HG02642 (cell line): Measurements from ENCODE around the gene IZUMO4.

Experiments used
- ATAC-seq: cut with Tn5 transposase; IDR thresholded peaks from one replicate; pipeline ENCODE4 v1.9.1; 2021; ENCODE audit warnings: mild to moderate bottlenecking; ENCODE audit not compliant: unreplicated experiment, poor library complexity

Gene IZUMO4

GRCh38 chr19:2103045-2103707 is 6.5 kb downstream of the IZUMO4 start:
- no peak for ATAC-seq

- ATAC-seq = no peak
These were observed 11.7 kb downstream of the IZUMO4 start for GRCh38 chr19:2108251-2109016.

GRCh38 chr19:2109046-2109864 is 12.5 kb downstream of the IZUMO4 start:
- ATAC-seq = no peak

GRCh38 chr19:2110822-2111221 is 14.1 kb downstream of the IZUMO4 start:
- no peak for ATAC-seq

GRCh38 chr19:2111425-2111824 is 14.7 kb downstream of the IZUMO4 start:
- no peak for ATAC-seq

- ATAC-seq = no peak
These were observed 15.2 kb downstream of the IZUMO4 start for GRCh38 chr19:2111886-2112285.

- no peak for ATAC-seq
These were observed 16.0 kb downstream of the IZUMO4 start for GRCh38 chr19:2112516-2113320.

- ATAC-seq = no peak
These were observed 16.9 kb downstream of the IZUMO4 start for GRCh38 chr19:2113439-2114211.

- ATAC-seq = no peak
These were observed 17.5 kb downstream of the IZUMO4 start for GRCh38 chr19:2114218-2114617.

GRCh38 chr19:2114821-2115220 is 18.1 kb downstream of the IZUMO4 start:
- no peak for ATAC-seq

- no peak for ATAC-seq
These were observed 18.6 kb downstream of the IZUMO4 start for GRCh38 chr19:2115324-2115723.

- no peak for ATAC-seq
These were observed 19.3 kb downstream of the IZUMO4 start for GRCh38 chr19:2115911-2116426.

GRCh38 chr19:2116507-2116906 is 19.8 kb downstream of the IZUMO4 start:
- ATAC-seq = no peak

- no peak for ATAC-seq
These were observed 20.7 kb downstream of the IZUMO4 start for GRCh38 chr19:2117215-2117960.

GRCh38 chr19:2118438-2118837 is 21.7 kb downstream of the IZUMO4 start:
- no peak for ATAC-seq

- no peak for ATAC-seq
These were observed 23.4 kb downstream of the IZUMO4 start for GRCh38 chr19:2119921-2120785.

GRCh38 chr19:2120821-2121220 is 24.1 kb downstream of the IZUMO4 start:
- ATAC-seq = no peak
